GM21717 (cell line): ENCODE measurements around the gene MEF2A.

Source experiments
- ATAC-seq: cut with Tn5 transposase; IDR thresholded peaks from one replicate; pipeline ENCODE4 v1.9.1; 2021; ENCODE audit warnings: mild to moderate bottlenecking, moderate library complexity; ENCODE audit not compliant: unreplicated experiment

MEF2A gene

DNA sequence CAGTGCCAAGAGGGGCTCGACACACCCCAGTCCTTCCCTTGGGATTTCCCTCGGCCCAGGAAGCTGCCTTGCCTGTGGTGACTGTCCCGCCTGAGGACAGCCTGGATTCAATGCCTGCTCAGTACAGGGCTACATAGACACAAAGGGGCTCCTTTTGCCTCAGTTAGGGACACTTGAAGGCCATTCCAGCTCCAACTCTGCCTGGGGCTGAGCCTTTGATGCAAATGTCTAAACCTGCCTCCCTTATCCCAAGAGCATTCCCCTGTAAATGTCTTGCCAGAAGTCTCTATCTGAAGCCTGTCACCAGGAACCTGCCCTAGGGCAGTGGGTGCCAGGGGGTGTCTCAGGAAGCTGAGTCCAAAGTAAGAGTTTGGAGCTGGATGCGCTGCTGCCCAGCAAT, 186.8 kb downstream of the MEF2A start:
- ATAC-seq, result no peak

DNA sequence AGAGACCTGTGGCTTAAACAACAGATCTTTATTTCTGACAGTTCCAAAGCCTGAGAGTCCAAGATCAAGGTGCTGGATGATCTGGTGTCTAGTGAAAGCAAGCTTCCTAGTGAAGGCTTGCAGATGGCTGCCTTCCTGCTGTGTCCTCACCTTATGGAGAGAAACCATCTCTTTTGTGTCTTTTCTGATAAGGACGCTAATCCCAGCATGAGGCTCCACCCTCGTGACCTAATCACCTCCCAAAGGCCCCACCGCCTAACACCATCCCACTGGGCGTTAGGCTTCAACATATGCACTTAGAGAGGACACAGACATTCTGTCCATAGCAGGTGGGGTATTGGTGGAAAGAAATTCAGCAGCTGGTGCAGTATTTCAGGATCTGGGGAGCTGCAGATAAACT, 187.3 kb downstream of the MEF2A start:
- no peak for ATAC-seq

DNA sequence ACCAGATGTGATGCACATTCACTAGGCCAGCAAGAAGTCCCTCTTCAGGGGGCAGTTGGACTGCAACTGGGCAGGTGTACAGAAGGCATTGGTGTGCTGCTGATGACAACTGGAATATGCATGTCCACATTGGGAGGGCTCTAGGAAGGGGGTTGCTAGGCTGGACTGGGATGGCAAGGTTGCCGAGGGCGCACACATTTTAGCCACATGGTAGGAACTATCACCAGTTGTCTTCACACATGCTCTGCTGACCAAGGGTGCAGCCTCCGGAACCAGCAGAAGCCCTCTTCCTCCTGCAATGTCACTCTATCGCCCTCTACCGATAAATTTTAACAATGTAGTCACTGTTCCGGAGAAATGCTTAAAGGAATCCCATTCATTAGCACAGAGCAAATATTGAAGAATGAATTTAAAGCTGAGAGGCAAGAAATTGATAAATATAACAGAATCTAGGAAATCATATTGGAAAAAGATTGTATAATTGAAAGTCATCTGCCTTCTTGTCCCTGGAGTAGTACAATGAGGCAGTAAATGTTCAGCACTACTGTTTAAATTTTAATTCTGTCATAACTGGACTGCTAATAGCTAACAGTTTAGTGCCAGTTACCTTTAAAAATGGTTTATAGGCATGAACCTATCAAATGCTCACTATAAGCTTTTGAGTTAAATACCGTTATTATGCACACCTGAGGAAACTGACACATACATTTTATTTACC, 190.1 kb downstream of the MEF2A start:
- ATAC-seq, result peak; percentile 88

DNA sequence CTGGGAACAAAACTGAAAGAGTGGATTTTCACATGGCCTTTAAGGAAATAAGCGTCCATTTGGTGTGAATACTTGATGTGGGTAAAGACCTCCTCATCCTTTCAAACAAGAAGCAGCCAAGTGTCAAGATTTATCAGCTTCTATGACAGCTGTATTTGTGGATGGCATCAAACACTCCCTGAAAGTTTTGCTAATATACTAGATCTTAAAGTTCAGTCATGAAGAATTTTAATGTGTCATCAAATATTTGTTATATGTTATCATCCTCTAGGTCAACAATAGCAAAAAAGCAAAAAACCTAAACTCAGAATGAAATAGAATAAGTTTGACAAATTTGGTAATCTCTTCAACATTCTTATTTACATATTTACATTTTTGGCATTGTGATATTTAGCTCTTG, 196.5 kb downstream of the MEF2A start:
- ATAC-seq, result no peak

DNA sequence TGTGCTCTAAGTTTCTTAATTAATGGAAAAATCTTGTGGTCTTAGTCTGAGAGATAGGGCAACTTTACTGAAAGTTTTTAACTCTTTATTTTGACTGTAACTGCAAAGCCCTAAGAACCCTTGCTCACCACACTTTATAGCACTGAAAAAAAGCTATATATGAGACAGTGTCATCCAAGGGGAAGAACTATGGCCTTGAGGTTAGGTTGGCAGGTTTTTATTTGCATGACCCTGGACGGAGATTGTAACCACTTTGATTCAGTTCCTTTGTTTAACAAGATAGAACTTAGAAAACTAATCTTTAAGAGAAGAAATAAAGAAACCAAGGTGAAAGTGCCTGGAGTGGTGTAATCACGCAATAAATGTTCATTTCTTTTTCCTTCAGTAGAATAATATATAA, 198.0 kb downstream of the MEF2A start:
- ATAC-seq, result peak; percentile 63

DNA sequence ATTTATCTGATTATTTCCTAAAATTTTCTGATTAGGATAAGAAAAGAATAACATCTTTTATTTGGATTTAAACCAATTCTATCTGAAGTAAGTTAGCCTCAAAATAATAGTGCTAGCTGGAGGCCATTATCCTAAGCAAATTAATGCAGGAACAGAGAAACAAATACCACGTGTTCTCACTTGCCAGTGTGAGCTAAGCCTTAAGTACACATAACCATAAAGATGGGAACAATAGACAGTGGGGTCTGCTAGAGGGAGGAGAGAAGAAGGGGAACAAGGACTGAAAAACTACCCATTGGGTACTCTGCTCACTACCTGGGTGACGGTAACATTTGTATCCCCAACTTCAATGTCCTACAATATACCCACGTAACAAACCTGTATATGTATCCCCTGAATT, 198.7 kb downstream of the MEF2A start:
- no peak for ATAC-seq
